H1 (cell line): ENCODE data around the gene PCBP2. TPM values are rescaled to one million over a fixed set of nuclear protein-coding genes. Genes with fewer than 3 reads are reported as not detected.

Experiments used
- TAF7 ChIP-seq: optimal IDR thresholded peaks from 2 replicates; pipeline ENCODE3; 2011; ENCODE audit warnings: low read depth, mild to moderate bottlenecking, inconsistent platforms, low read length, moderate library complexity, borderline replicate concordance
- polyA plus RNA-seq, 7 experiments: library from polyadenylated mRNA; depleted of rRNA in 3 of 7; stranded (reverse) in 5 of 7; unstranded in 2 of 7; fragments of >200 nt in 5 of 7; fragments of 200-250 nt in 2 of 7; gene quantifications; 1 replicate in 5 of 7; 2 replicates in 1 of 7; 4 replicates in 1 of 7; pipeline versions ENCODE4 v1.2.1 to v1.2.3, GENCODE V29; 2011 to 2013; ENCODE audit warnings: missing spikeins in 2 of 7, mixed read lengths in 2 of 7
- total RNA-seq: library from RNA; stranded (reverse); fragmentation: NEBNext Ultra II Directional; extraction: Animal tissue kit (Norgen Biotek cat#: 25700); gene quantifications from 2 replicates; pipeline ENCODE4 v1.2.1, GENCODE V29; 2021
- TF ChIP-seq, protein P1 (sequence below): IDR thresholded peaks from 2 replicates; pipeline ENCODE4 v1.6.1; 2012; ENCODE audit warnings: inconsistent platforms
- TF ChIP-seq, protein P2 (sequence below), 3 experiments: IDR thresholded peaks; 1 replicate in 2 of 3; 2 replicates in 1 of 3; pipeline versions ENCODE4 v1.5.1 to v1.6.1; 2011; ENCODE audit warnings: low read length in 3 of 3, mild to moderate bottlenecking in 3 of 3, inconsistent platforms in 2 of 3, low read depth in 1 of 3, moderate library complexity in 1 of 3; ENCODE audit not compliant: insufficient read depth in 1 of 3; ENCODE audit errors: control extremely low read depth in 1 of 3

Gene PCBP2
- total and polyA plus RNA-seq, 2 of the 8 experiments (the other 6 are each of a cell fraction or from before 2014, with no cell fraction given), result 470 to 1,123 TPM

- TF ChIP-seq TAF7, result no peak
- TF ChIP-seq, protein P1, sequence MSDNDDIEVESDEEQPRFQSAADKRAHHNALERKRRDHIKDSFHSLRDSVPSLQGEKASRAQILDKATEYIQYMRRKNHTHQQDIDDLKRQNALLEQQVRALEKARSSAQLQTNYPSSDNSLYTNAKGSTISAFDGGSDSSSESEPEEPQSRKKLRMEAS, result no peak
- TF ChIP-seq, protein P2, sequence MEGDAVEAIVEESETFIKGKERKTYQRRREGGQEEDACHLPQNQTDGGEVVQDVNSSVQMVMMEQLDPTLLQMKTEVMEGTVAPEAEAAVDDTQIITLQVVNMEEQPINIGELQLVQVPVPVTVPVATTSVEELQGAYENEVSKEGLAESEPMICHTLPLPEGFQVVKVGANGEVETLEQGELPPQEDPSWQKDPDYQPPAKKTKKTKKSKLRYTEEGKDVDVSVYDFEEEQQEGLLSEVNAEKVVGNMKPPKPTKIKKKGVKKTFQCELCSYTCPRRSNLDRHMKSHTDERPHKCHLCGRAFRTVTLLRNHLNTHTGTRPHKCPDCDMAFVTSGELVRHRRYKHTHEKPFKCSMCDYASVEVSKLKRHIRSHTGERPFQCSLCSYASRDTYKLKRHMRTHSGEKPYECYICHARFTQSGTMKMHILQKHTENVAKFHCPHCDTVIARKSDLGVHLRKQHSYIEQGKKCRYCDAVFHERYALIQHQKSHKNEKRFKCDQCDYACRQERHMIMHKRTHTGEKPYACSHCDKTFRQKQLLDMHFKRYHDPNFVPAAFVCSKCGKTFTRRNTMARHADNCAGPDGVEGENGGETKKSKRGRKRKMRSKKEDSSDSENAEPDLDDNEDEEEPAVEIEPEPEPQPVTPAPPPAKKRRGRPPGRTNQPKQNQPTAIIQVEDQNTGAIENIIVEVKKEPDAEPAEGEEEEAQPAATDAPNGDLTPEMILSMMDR (IDR thresholded peaks at IDR 0.05; ENCODE audit: control extremely low read depth in 1 of 3, insufficient read depth in 1 of 3, low read depth in 1 of 3, low read length in 3 of 3), result no peak
These were observed 28.3 kb upstream of the PCBP2 start, which contains the start of gene AMHR2 (continued) for GRCh38 chr12:53423597-53423996.
